ENCODE results near the gene UGT1A6.

Gene UGT1A6

DNA sequence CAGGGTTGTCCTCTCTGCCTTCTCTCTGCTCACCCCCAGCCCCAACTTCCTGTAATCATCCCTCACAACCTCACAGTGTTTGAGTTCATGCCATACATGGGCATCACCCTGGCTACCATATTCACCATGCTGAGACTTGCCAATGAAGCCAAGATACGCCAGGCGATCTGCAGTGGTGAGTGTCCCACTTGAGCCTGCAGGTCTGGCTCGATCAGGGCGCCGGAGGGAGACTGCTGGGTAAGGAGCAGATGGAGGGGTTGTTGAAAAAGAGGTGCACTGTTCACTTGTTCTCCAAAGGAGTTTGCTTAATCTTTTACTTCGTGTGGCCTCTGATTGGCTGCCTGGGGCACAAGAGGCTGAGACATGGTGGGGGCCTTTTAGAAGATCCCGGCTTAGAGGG, 100.0 kb downstream of the UGT1A6 start:
- no peak overlapping the region for H3K27ac ChIP-seq (ENCODE audit: low read depth, low read length)
- no peak overlapping the region for H3K4me3 ChIP-seq (ENCODE audit: low read length)
- H3K36me3 ChIP-seq (ENCODE audit: control insufficient read depth, insufficient read depth, low read length) = no peaks in the 10 kb centered on the region
- no peaks in the 10 kb centered on the region for H3K4me1 ChIP-seq (ENCODE audit: control insufficient read depth, insufficient read depth, low read length)
- H3K9ac ChIP-seq (ENCODE audit: low read length) = no peak overlapping the region
- peaks cover 2% of the 10 kb centered on the region for H3K27me3 ChIP-seq (ENCODE audit: control insufficient read depth, insufficient read depth, low read length)

DNA sequence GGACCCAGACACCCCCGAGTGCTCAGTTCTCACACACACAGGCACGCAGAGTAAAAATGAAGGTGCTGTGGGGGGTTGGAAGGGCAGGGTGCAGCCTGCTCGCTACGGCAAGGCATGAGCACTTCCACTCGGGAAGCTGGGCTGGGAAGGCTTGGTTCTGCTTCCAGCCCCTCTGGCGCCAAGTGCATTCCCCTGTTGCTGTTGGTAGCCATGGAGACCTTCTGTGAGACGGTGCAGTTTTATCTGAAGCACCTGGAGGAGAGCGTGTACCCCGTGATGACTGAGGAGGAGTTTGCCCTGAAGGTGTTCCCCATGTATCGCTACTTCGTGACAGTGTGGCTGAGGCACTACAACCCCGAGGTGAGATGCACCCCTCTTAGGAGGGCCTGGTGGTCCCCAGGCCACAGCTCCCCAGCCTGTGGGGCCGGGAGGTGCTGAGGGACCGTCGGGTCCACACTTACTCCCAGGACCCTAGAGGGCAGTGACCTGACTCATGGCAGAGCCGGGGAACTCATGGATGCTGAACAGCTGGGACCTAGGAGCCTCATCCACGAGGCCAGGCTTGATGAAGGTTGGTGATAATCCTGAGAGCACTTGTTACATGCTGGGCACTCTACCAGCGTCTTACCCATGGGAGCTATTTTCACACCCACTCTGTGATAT, 100.9 kb downstream of the UGT1A6 start:
- H3K9ac ChIP-seq (ENCODE audit: low read length) = no peak overlapping the region
- H3K4me1 ChIP-seq (ENCODE audit: control insufficient read depth, insufficient read depth, low read length) = no peaks in the 10 kb centered on the region
- no peaks in the 10 kb centered on the region for H3K36me3 ChIP-seq (ENCODE audit: control insufficient read depth, insufficient read depth, low read length)
- no peak overlapping the region for H3K27ac ChIP-seq (ENCODE audit: low read depth, low read length)
- no peak overlapping the region for H3K4me3 ChIP-seq (ENCODE audit: low read length)
- peaks cover 2% of the 10 kb centered on the region for H3K27me3 ChIP-seq (ENCODE audit: control insufficient read depth, insufficient read depth, low read length)

DNA sequence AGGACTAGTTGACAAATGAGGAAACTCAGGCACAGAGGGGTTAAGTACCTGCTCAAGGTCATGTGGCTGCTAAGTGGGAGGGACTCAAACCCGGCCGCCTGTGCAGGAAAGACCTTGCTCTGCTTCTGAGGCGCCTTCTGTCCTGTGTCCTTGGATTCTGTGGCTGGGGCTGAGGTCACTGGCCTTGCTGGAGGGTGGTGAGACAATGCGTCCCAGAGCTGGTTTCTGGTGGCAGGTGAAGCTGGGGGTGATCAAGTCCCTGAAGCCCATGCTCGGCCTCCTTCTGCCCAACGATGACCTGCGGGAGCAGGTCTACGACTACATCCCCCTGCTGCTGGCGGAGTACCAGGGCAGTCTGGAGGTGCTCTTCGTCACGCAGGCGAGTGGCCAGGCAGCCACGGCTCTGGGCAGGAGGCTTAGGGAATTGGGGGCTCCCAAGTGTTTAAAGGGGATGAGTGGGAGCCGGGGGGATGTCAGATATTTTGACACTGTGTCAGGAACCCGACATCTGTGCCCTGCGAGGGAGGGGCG, 101.5 kb downstream of the UGT1A6 start:
- Histone ChIP-seq H3K27ac (ENCODE audit: low read depth, low read length) (no peak overlapping the region), H3K4me3 (ENCODE audit: low read length) (no peak overlapping the region), H3K9ac (ENCODE audit: low read length) (no peak overlapping the region)

DNA sequence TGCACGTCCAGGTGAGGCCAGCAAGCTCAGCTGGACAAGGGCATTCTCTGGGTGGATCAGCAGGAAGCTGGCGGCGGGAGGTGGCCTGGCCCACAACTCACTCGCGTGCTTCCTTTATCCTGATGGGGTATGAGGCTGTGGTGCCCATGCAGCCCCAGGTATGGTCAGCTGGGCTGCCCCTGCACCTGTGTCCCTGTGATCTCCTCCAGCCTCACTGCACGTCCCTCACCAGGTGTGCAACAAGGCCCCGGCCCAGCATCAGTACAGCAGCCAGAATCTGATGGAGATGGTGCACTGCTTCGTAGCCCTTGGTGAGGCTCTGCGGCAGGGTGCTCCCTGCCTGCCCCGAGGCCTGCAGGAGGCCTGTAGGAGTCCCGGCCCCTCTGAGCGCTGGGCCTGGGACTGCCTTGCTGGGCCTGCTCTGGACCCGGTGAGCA, 103.1 kb downstream of the UGT1A6 start:
- Histone ChIP-seq H3K4me1 (ENCODE audit: control insufficient read depth, insufficient read depth, low read length) (no peaks in the 10 kb centered on the region), H3K27me3 (ENCODE audit: control insufficient read depth, insufficient read depth, low read length) (peaks cover 2% of the 10 kb centered on the region), H3K27ac (ENCODE audit: low read depth, low read length) (no peak overlapping the region)

More for the DNA sequence above, 101.5 kb downstream of the UGT1A6 start:
- H3K4me1 ChIP-seq (ENCODE audit: control insufficient read depth, insufficient read depth, low read length) = no peaks in the 10 kb centered on the region
- H3K27me3 ChIP-seq (ENCODE audit: control insufficient read depth, insufficient read depth, low read length) = peaks cover 2% of the 10 kb centered on the region
- H3K36me3 ChIP-seq (ENCODE audit: control insufficient read depth, insufficient read depth, low read length) = no peaks in the 10 kb centered on the region

DNA sequence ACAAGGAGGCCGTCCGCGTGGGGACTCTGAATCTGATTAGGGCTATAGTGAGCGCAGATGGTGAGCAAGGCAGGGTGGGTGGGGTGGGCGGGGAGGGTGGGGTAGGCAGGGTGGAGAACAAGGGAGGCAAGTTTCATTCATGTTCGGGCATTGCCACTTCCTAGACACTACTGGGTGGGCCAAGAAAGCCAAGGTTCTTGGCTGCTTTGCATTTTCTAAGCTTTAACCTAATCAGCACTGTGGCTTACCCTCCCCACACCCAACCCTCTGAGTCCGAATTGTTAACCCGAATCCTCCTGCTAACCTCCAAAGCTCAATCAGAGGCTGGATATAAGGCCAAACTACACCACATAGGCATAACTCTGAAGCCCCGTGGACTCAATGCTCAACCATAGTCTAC, 103.6 kb downstream of the UGT1A6 start:
- Histone ChIP-seq H3K4me1 (ENCODE audit: control insufficient read depth, insufficient read depth, low read length) (no peaks in the 10 kb centered on the region), H3K27me3 (ENCODE audit: control insufficient read depth, insufficient read depth, low read length) (peaks cover 2% of the 10 kb centered on the region), H3K9ac (ENCODE audit: low read length) (no peak overlapping the region), H3K36me3 (ENCODE audit: control insufficient read depth, insufficient read depth, low read length) (no peaks in the 10 kb centered on the region), H3K4me3 (ENCODE audit: low read length) (no peak overlapping the region), H3K27ac (ENCODE audit: low read depth, low read length) (no peak overlapping the region)

More for the DNA sequence above, 103.1 kb downstream of the UGT1A6 start:
- H3K9ac ChIP-seq (ENCODE audit: low read length) = no peak overlapping the region
- H3K4me3 ChIP-seq (ENCODE audit: low read length) = no peak overlapping the region
- H3K36me3 ChIP-seq (ENCODE audit: control insufficient read depth, insufficient read depth, low read length) = no peaks in the 10 kb centered on the region

DNA sequence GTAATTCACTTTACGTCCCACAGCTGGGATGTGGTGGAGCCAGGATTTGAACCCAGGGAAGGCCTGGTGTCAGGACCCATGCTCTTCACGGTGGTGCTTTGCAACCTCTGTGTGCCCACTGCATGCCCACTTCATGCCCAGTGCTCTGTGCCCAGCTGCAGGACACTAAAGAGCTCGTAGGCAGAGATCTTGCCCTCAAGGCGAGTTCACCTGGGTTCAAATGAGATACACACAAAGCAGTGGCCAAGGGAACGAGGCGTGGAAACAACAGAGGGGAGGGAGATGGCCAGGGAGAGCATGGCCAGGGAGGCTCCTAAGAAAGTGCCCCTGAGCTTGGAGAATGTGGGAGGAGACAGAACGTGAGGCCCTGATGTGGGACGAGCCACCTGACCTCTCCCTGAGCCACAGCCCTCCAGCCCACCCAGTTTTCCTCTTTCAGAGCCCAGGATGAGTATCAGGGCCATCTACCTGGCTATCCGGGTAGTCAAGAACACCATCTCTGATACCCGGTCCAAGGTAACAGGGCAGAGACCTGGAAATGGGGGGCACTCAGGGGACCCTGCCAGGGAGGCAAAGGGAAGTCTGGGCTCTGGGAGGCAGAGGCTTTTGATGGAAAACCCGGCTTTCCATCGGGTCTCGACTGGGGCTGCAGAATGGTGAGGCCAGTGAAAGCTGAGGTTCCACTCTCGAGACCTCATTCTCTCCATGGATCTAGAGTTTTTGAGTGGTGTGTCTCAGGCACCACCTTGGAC, 105.8 kb downstream of the UGT1A6 start:
- Histone ChIP-seq H3K27me3 (ENCODE audit: control insufficient read depth, insufficient read depth, low read length) (peaks cover 2% of the 10 kb centered on the region), H3K9ac (ENCODE audit: low read length) (no peak overlapping the region), H3K4me1 (ENCODE audit: control insufficient read depth, insufficient read depth, low read length) (no peaks in the 10 kb centered on the region), H3K4me3 (ENCODE audit: low read length) (no peak overlapping the region), H3K36me3 (ENCODE audit: control insufficient read depth, insufficient read depth, low read length) (no peaks in the 10 kb centered on the region), H3K27ac (ENCODE audit: low read depth, low read length) (no peak overlapping the region)

DNA sequence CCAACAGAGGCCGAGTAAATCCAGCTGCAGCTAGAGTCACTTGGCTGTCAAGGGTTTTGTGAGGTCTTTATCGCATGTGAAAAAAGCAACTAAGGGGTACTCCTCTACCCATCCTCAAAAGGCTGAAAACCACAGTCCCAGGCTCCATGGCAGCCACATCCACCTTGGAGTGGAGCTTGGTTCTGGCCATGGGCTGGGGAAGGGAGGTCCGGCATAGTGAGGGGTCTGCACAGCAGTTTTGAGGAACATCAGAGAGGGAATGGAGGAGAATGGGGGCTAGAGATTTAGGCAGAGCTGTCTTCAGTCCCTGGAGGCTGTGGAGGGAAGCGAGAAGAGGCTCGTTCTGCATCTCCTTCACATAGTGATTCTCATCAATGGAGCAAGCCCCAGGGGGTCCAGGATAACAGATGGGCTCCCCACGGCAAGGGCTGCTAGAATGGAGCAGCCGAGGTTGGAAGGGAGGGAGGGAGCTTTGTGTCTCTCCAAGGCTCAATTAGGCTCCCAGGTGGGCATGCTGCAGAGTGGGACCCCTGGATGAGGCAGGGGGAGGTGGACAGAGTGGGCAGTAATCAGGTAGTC, 106.5 kb downstream of the UGT1A6 start:
- no peaks in the 10 kb centered on the region for H3K27me3 ChIP-seq (ENCODE audit: control insufficient read depth, insufficient read depth, low read length)
- H3K27ac ChIP-seq (ENCODE audit: low read depth, low read length) = no peak overlapping the region
- H3K4me3 ChIP-seq (ENCODE audit: low read length) = no peak overlapping the region
- no peaks in the 10 kb centered on the region for H3K4me1 ChIP-seq (ENCODE audit: control insufficient read depth, insufficient read depth, low read length)
- H3K36me3 ChIP-seq (ENCODE audit: control insufficient read depth, insufficient read depth, low read length) = no peaks in the 10 kb centered on the region
- no peak overlapping the region for H3K9ac ChIP-seq (ENCODE audit: low read length)

DNA sequence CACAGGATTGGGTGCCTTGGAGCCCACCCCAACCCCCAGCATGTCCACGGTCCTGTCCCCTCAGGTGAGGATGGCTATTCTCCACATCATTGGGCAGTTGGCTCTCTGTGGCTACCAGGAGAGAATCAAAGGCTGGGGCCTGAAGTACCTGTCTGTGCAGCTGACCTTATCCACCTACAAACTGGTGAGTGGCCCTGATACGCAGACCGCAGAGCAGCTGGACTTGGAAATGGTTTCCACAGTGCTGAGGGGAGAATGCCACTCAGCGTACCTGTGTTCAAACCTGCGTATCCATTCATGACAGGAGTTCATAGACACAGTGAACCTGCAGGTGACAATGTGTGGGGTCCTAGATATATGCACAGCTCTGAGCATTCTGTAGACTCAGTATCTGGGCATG, 107.0 kb downstream of the UGT1A6 start:
- H3K36me3 ChIP-seq (ENCODE audit: control insufficient read depth, insufficient read depth, low read length) = no peaks in the 10 kb centered on the region
- H3K27me3 ChIP-seq (ENCODE audit: control insufficient read depth, insufficient read depth, low read length) = no peaks in the 10 kb centered on the region
- no peak overlapping the region for H3K27ac ChIP-seq (ENCODE audit: low read depth, low read length)
- H3K4me3 ChIP-seq (ENCODE audit: low read length) = no peak overlapping the region
- H3K9ac ChIP-seq (ENCODE audit: low read length) = no peak overlapping the region
- no peaks in the 10 kb centered on the region for H3K4me1 ChIP-seq (ENCODE audit: control insufficient read depth, insufficient read depth, low read length)

DNA sequence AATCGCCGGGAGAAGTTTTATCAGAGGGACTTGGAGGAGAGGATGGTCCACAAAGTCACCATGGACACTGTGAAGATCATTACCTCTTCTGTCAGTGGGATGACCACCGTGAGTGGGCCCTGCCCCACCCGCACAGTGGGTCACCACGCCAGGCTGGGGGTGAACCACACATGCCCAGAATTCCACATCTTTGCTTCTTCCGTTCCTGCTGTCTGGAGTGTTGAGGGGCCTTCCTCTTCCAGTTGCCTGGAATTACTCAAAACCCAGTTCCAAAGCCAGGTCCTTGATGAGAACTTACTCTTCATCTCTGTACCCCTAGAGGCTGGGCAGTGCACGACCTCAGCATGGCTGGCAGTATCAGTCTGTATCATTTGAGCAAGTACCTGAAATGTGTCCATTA, 107.5 kb downstream of the UGT1A6 start:
- Histone ChIP-seq H3K4me1 (ENCODE audit: control insufficient read depth, insufficient read depth, low read length) (no peaks in the 10 kb centered on the region), H3K9ac (ENCODE audit: low read length) (no peak overlapping the region), H3K36me3 (ENCODE audit: control insufficient read depth, insufficient read depth, low read length) (no peaks in the 10 kb centered on the region), H3K4me3 (ENCODE audit: low read length) (no peak overlapping the region), H3K27ac (ENCODE audit: low read depth, low read length) (no peak overlapping the region), H3K27me3 (ENCODE audit: control insufficient read depth, insufficient read depth, low read length) (no peaks in the 10 kb centered on the region)

DNA sequence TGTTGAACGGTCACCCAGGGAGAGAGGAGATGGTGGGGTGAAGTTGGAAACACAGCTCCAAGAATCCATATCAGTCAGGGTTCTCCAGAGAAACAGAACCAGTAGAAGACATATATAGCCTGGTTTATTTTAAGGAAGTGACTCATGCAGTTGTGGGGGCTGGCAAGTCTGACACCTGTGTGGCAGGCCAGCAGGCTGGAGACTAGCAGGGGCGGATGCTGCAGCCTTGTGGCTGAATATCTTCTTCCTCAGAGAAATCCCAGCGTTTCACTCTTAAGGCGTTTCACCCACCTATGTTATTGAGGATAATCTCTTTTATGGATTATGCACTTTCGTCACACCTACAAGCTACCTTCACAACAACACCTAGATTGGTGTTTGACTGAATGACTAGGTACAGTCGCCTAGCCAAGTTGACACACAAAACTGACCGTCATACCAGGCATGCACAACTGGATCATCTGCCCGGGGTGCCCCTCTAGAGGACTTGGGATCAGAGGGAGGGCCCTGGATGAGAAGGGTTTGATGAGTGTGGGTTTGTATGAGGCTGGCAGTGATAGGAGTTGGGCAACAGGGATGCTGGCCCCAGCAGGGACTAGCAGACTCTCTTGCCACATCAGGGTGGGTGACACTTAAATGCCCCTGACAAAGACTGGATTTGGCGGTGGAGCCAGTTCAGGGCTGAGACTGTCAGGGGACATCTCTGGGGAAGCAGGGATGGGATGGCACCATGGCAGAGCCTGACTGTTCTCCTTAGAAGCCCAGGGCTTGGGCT, 108.9 kb downstream of the UGT1A6 start:
- Histone ChIP-seq H3K27ac (ENCODE audit: low read depth, low read length) (no peak overlapping the region), H3K27me3 (ENCODE audit: control insufficient read depth, insufficient read depth, low read length) (no peaks in the 10 kb centered on the region), H3K4me3 (ENCODE audit: low read length) (no peak overlapping the region), H3K4me1 (ENCODE audit: control insufficient read depth, insufficient read depth, low read length) (no peaks in the 10 kb centered on the region), H3K36me3 (ENCODE audit: control insufficient read depth, insufficient read depth, low read length) (no peaks in the 10 kb centered on the region), H3K9ac (ENCODE audit: low read length) (no peak overlapping the region)

DNA sequence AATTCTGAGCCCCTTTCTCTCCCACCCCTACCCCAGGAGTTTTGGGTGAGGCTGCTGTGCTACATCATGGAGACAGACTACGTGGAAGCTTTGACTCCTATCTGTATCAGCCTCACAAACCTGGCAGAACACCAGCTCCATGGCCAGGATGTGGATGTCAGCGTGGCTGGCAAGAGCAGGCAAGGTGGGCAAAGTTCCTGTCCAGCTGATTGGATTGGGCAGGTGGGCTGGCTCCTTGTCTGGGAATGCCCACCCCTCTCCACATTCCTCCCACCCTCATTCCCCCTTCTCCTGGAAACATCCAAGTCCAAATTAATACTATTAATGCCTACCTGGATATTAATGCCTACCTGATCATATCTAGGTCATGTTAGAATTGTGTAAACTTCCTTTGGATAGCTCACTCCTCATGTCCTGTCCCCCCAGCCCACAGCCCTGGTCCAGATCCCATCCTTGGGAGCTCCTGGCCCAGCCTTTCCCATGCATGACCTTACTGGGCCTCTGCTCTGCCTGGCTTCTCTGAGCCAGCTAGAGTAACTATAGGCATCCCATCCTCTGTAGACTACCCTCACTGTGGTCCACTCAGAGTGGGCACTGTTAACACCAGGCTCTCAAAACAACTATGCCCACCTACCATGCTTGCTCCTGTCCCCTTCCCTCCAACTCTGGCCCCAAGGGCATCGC, 109.6 kb downstream of the UGT1A6 start:
- no peaks in the 10 kb centered on the region for H3K36me3 ChIP-seq (ENCODE audit: control insufficient read depth, insufficient read depth, low read length)
- no peak overlapping the region for H3K4me3 ChIP-seq (ENCODE audit: low read length)
- H3K27me3 ChIP-seq (ENCODE audit: control insufficient read depth, insufficient read depth, low read length) = no peaks in the 10 kb centered on the region
- H3K9ac ChIP-seq (ENCODE audit: low read length) = no peak overlapping the region
- no peaks in the 10 kb centered on the region for H3K4me1 ChIP-seq (ENCODE audit: control insufficient read depth, insufficient read depth, low read length)
- H3K27ac ChIP-seq (ENCODE audit: low read depth, low read length) = no peak overlapping the region

All from rectal smooth muscle tissue (tissue), 1 donor.